IPS DF 4.7 (cell line): ENCODE results near the gene PTPRG.

ENCODE experiments used
- DNase-seq: peaks from one replicate; pipeline ENCODE4 v3.0.0-alpha.2; 2013; ENCODE audit warnings: low spot score; ENCODE audit errors: extremely low read depth

PTPRG gene

GRCh38 chr3:61583890-61584875 lies 22.8 kb downstream of the PTPRG start:
- DNase-seq, result no peak

- no peak for DNase-seq
Measured at GRCh38 chr3:61589856-61590255, 28.5 kb downstream of the PTPRG start.

DNA sequence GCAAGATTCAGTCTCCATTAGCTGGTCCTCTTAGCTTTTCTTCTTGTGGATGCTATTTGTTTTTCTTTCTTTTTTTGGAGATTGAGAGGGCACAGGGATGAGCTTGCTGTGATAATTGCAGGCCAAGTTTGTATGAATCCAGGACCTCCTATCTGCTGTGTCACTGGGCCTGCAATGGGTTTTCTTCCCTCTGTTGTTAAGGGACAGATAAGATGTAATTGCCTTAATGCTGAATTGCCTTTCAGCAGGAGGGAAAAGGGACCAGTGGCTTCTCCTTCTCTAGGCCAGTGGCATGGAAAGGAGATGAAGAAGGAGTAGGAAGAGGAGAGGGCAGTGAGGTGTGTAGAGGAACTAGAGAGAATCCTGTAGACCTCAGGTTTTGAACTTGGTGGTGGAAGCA lies 29.9 kb downstream of the PTPRG start:
- DNase-seq, result no peak

- no peak for DNase-seq
Measured at GRCh38 chr3:61593446-61594029, 32.2 kb downstream of the PTPRG start.

GRCh38 chr3:61594144-61594963 lies 33.0 kb downstream of the PTPRG start:
- no peak for DNase-seq

DNA sequence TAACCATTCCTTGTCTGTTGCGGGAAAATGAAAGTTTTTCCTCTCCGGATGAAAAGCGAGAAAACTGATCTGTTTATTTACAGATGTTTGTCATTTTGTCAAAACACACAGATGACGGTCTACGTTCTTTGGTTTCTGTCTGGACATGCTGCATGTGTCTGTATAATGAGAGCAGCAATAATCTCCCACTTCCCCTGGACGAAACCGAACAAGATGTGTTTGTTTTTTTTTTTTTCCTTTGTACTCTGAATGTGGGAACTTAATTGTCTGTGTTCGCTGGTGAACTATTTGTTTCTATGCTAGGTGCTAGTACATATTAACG lies 33.6 kb downstream of the PTPRG start:
- DNase-seq, result no peak

- DNase-seq, result no peak
Measured at GRCh38 chr3:61595288-61595687, 33.9 kb downstream of the PTPRG start.

GRCh38 chr3:61595826-61596225 lies 34.5 kb downstream of the PTPRG start:
- DNase-seq, result no peak

- no peak for DNase-seq
Measured at GRCh38 chr3:61597906-61598305, 36.5 kb downstream of the PTPRG start.

DNA sequence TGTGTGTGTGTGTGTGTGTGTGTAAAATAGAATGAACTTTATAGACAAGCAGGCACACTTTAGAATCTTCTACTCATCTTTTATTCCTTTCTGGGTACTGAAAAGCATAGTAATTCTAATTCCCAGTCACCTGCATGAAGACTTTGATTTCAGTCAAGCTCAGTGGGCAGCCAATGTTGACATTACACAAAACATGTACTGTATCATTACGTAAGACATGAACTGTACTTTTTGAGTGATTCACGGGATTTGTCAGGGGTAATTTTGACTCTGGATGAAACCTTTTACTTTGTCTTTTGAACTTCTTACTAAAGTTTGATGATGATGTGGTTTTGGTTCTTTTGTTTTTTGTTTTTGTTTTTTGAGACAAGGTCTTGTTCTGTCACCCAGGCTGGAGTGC lies 38.8 kb downstream of the PTPRG start:
- DNase-seq, result no peak

DNA sequence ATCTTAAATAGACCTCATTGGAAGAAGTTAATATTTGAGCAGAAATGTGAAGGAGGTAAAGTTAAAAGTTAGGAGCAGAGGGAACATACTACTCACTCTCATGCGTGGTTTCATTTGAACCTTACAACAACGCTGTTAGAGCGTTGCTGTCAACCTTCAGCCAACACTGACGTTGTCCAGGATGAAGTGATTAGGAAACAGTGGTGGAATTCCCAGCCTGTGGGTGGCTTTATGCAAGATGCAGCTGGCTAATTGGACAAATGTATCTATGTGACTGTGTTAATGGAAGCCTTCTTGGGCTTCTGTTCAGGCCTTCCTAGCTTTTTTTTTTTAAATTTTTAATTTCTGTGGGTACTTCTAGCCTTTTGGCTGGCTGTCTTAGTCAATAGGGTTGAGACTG lies 40.5 kb downstream of the PTPRG start:
- DNase-seq, result no peak

DNA sequence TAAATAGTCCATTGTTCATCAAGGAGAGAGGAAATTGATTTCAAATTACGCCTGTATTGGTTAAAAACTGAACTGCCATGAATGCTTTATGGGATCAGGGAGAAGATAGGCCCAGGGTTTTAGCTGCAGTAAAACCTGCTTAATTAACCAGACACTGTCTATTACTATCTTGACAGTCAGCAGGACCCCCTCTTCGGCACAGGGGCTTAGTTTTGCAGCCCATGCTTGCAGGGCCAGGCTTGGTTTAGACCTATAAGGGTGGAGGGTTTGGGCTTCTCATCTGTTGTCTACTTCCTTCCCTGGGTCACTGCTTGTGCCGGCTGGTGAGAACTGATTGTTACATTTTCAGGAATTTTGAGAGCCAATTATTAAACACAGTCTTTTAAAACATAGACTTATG lies 41.1 kb downstream of the PTPRG start:
- no peak for DNase-seq

GRCh38 chr3:61605589-61606175 lies 44.3 kb downstream of the PTPRG start:
- no peak for DNase-seq

DNA sequence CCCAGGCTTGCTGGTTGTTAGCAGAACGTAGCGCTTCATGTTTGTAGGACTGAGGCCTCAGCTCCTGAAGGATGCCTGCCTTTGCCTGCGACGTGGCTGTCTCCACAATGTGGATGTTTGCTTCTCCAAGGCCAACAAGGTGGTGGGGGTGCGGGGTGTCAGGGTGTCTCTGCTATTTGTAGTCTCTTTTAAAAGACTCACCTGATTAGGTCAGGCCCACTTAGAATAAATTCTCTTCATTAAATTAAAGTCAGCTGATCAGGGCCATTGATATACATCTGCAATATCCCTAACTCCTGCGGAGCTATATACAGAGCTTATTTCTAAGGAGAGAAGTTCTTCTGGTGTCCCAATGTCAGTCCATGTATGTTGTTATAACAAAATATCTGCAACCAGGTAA lies 44.8 kb downstream of the PTPRG start:
- DNase-seq, result no peak

GRCh38 chr3:61608072-61608471 lies 46.7 kb downstream of the PTPRG start:
- no peak for DNase-seq

- no peak for DNase-seq
Measured at GRCh38 chr3:61608711-61609110, 47.3 kb downstream of the PTPRG start.

DNA sequence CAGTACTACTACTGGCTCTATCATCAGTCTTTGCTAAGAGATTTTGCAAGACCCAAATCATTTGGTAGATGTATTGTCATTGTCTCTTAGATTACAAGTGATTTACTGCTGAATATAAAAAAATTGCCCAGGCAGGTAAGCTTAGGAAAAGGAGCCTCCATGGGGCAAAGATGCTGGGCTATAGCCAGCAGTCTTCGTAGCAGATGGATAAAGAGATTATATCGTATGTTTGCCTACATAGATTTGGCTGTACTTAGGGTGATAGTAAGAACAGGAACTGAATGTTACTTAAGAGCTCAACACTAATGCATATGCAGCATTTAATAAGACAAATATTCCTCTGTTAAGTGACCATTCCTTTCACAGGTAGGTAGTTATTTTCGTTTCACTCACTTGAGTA lies 48.9 kb downstream of the PTPRG start:
- no peak for DNase-seq

DNA sequence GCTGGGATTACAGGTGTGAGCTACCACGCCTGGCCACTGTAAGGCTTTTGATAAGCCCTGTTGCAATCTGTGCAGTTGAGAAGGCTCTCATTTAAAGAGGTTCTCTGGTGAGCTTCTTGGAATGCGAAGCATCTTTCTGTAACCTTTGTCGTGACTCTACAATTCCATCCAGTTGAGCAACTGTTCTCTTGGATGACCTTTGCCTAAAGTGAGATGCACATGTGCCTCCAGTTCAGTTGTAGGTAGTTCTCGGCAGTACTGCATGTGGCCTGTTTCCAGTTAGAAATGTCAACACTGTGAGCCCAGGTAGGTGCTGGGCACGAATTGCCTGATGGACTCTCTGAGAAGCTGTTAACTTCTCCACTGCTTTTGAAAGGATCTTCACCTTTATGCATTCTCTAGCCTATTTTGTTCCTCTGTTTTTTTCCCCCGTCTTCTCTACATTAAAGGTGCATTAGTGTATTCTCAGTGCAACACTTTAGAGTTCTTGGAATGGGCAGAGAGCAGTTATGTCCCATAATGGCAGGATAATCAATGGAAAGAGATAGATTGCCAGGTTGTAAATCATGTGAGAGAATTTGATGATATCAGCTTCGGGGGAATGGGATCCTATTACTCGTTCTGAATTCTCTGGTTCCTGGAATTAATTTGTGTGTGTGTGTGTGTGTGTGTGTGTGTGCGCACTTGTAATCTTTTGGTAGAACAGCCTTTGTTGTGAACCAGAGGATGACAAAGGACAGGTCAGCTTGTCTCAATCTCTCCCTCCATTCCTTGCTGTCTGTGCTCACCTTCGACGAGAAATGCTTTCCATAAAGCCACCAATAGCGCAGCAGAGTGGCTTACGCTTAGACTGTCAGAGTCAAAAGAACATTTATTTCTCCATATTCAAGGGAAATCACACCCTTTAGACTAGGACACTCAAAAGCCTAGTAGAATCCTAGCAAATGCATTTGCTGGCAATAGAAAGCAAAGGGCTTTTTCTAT lies 51.1 kb downstream of the PTPRG start:
- DNase-seq, result no peak

DNA sequence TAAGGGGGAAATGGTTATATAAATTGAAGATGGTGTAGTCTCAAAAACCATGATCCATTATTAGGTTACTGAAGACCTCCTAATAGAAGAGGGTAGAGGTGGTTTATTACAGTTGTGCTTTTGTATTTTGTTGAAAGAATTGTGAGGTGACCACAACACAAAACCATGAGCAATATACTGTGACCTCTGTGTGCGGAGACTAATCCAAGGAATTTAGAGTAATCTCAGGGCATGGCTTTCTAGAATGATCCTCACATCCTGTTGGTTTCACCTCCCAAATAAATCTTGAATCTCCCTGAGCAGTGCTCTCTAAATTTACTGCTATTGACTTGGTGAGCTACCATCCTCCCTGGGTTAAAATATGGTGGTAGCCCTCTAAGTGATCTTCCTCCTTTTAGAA lies 52.3 kb downstream of the PTPRG start:
- DNase-seq, result no peak

- DNase-seq, result no peak
Measured at GRCh38 chr3:61615643-61616042, 54.3 kb downstream of the PTPRG start.

GRCh38 chr3:61616586-61616985 lies 55.2 kb downstream of the PTPRG start:
- DNase-seq, result no peak
